MM.1S (cell line): ENCODE measurements around the gene SLC25A29.

Experiments
- CTCF ChIP-seq: fragments of 300-600 bp; sonication (generic); IDR thresholded peaks from 2 replicates; pipeline ENCODE4 v1.5.1; 2016; ENCODE audit warnings: antibody characterized with exemption, low read length, mixed read lengths
- EZH2 ChIP-seq: fragments of 300-600 bp; sonication (generic); optimal IDR thresholded peaks from 2 replicates; pipeline ENCODE3; 2017; ENCODE audit warnings: low read depth, mild to moderate bottlenecking, antibody characterized with exemption, low read length, mixed read lengths
- EZH2phosphoT487 ChIP-seq: fragments of 300-600 bp; sonication (generic); IDR thresholded peaks from 2 replicates; pipeline ENCODE4 v1.6.1; 2018; ENCODE audit warnings: antibody characterized with exemption, low read length

- TF ChIP-seq CTCF (no peak), EZH2phosphoT487 (no peak), EZH2 (no peak)
Observed at GRCh38 chr14:100299238-100299560, 7.0 kb downstream of the SLC25A29 start.
